Mesendoderm (in vitro differentiated cells): ENCODE measurements around the gene CACNB1.
"Not testable (repeated sequence)": the region's sequence is repeated elsewhere in the genome, so short reads cannot be mapped to it uniquely, and the experiment has no call there.

Source experiments
- DNase-seq: peaks from one replicate; pipeline ENCODE4 v3.0.0; 2013
- H2AK5ac ChIP-seq: 2 replicates; pipeline ENCODE4 v1.6.1; 2013; ENCODE audit warnings: low read length, inconsistent platforms
- H2BK120ac ChIP-seq: 2 replicates; pipeline ENCODE4 v1.6.1; 2013; ENCODE audit warnings: low read depth, mild to moderate bottlenecking, low read length, moderate library complexity, mixed read lengths
- H2BK15ac ChIP-seq: replicated peaks from 2 replicates; pipeline ENCODE4 v1.6.1; 2013; ENCODE audit warnings: low read depth, mild to moderate bottlenecking, moderate library complexity
- H2BK5ac ChIP-seq: 2 replicates; pipeline ENCODE4 v1.6.1; 2013; ENCODE audit warnings: low read length, inconsistent platforms
- H3K18ac ChIP-seq: 2 replicates; pipeline ENCODE4 v1.6.1; 2013; ENCODE audit warnings: mild to moderate bottlenecking, low read length, mixed read lengths
- H3K23ac ChIP-seq: one replicate; pipeline ENCODE4 v1.6.1; 2013; ENCODE audit warnings: low read length
- H3K27ac ChIP-seq: 2 replicates; pipeline ENCODE4 v1.5.1; 2013; ENCODE audit warnings: low read depth, mild to moderate bottlenecking, inconsistent platforms, low read length, moderate library complexity
- H3K27me3 ChIP-seq: 2 replicates; pipeline ENCODE4 v1.6.1; 2013; ENCODE audit warnings: low read length, control low read depth, mild to moderate bottlenecking, inconsistent platforms; ENCODE audit not compliant: insufficient read depth, poor library complexity
- H3K36me3 ChIP-seq: 2 replicates; pipeline ENCODE4 v1.6.1; 2013; ENCODE audit warnings: low read length, inconsistent platforms; ENCODE audit not compliant: control insufficient read depth, insufficient read depth
- H3K4ac ChIP-seq: one replicate; pipeline ENCODE4 v1.6.1; 2013; ENCODE audit warnings: low read depth, mild to moderate bottlenecking, low read length, moderate library complexity
- H3K4me1 ChIP-seq: 2 replicates; pipeline ENCODE4 v1.6.1; 2013; ENCODE audit warnings: low read depth, low read length, inconsistent platforms; ENCODE audit not compliant: control insufficient read depth
- H3K4me2 ChIP-seq: 2 replicates; pipeline ENCODE4 v1.6.1; 2013; ENCODE audit warnings: low read length
- H3K4me3 ChIP-seq: 2 replicates; pipeline ENCODE4 v1.5.1; 2013; ENCODE audit warnings: mild to moderate bottlenecking, low read length
- H3K56ac ChIP-seq: one replicate; pipeline ENCODE4 v1.6.1; 2013; ENCODE audit warnings: low read length
- H3K79me1 ChIP-seq: 2 replicates; pipeline ENCODE4 v1.6.1; 2013; ENCODE audit warnings: low read length, inconsistent platforms
- H3K79me2 ChIP-seq: 2 replicates; pipeline ENCODE4 v1.6.1; 2013; ENCODE audit warnings: mild to moderate bottlenecking, low read length; ENCODE audit not compliant: control insufficient read depth, insufficient read depth
- H3K9ac ChIP-seq: 2 replicates; pipeline ENCODE4 v1.6.1; 2013; ENCODE audit warnings: low read length, inconsistent platforms
- H4K5ac ChIP-seq: one replicate; pipeline ENCODE4 v1.6.1; 2013; ENCODE audit warnings: low read length
- H4K8ac ChIP-seq: one replicate; pipeline ENCODE4 v1.6.1; 2013; ENCODE audit warnings: low read depth, mild to moderate bottlenecking, control low read depth, low read length, moderate library complexity
- WGBS: extraction: QIAGEN DNeasy Blood & Tissue Kit; methylation state at CpG from one replicate; pipeline ENCODE4 v1.1.7; 2013; ENCODE audit warnings: low lambda C conversion rate, missing lambda C conversion rate; ENCODE audit not compliant: insufficient coverage; ENCODE audit errors: extremely low coverage; 5-methylcytosine and 5-hydroxymethylcytosine counted together

CACNB1 gene

DNA sequence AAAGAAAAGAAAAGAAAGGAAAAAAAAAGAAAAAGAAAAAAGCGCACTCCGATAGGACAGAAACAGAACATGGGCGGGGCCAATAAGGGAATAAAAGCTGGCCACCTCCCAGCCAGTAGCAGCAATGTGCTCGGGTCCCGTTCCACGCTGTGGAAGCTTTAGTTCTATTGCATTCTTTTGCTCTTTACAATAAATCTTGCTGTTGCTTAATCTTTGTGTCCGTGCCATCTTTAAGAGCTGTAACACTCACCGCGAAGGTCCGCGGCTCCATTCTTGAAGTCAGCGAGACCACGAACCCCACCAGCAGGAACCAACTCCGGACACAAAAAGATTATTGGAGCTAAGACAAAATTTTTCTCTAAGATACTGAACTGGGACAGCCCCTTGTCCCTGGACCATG lies 28.4 kb downstream of the CACNB1 start:
- Histone ChIP-seq H3K18ac (no peak overlapping the region), H3K9ac (no peak overlapping the region), H4K5ac (no peak overlapping the region), H3K4me1 (no peaks in the 10 kb centered on the region), H3K56ac (no peak overlapping the region), H3K79me1 (no peaks in the 10 kb centered on the region), H3K36me3 (no peaks in the 10 kb centered on the region), H2BK15ac (no peak overlapping the region), H3K27ac (no peak overlapping the region), H2BK120ac (no peak overlapping the region), H4K8ac (no peak overlapping the region), H2BK5ac (no peak overlapping the region), H3K4me2 (no peak overlapping the region), H2AK5ac (no peak overlapping the region), H3K23ac (no peak overlapping the region), H3K4ac (no peak overlapping the region), H3K27me3 (peaks cover 10% of the 10 kb centered on the region), H3K4me3 (no peak overlapping the region), H3K79me2 (no peaks in the 10 kb centered on the region)
- no peak for DNase-seq
- no CpG with 5 or more reads among the region's 14 CpGs for WGBS

GRCh38 chr17:39168503-39168902 lies 29.0 kb downstream of the CACNB1 start:
- not testable (repeated sequence) for H2BK120ac ChIP-seq, H4K5ac ChIP-seq, H2AK5ac ChIP-seq, H3K23ac ChIP-seq, H3K79me1 ChIP-seq, H2BK5ac ChIP-seq, H3K9ac ChIP-seq, H3K4ac ChIP-seq, H2BK15ac ChIP-seq, H3K56ac ChIP-seq, H3K36me3 ChIP-seq, H3K4me3 ChIP-seq, H3K4me2 ChIP-seq, H3K18ac ChIP-seq, H3K4me1 ChIP-seq, H3K27ac ChIP-seq, H3K79me2 ChIP-seq, DNase-seq, H4K8ac ChIP-seq
- peaks cover 10% of the 10 kb centered on the region for H3K27me3 ChIP-seq
- no CpG with 5 or more reads among the region's 10 CpGs for WGBS

DNA sequence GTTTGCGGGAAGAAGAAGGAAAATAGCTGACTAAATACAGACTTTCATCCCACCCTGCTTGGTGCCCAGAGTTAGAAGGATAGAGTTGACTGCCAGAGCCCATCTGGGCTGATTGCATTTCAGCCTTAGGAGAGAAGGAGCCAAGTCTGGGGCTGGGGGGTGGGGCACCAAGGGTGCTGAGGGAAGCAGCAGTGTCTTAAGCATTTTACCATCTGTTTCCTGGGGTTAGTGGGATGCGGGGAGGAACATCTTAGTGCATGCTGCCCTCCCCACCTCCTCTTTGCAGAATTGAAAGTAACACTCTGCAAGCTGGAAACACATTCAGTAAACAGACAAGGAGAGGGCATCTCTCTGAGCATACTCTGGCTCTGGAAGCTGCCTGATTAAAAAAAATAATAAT lies 30.0 kb downstream of the CACNB1 start:
- H2BK15ac ChIP-seq = no peak overlapping the region
- H4K5ac ChIP-seq = no peak overlapping the region
- no peak overlapping the region for H2BK5ac ChIP-seq
- no peak overlapping the region for H3K9ac ChIP-seq
- H3K18ac ChIP-seq = no peak overlapping the region
- no peaks in the 10 kb centered on the region for H3K79me1 ChIP-seq
- WGBS = no CpG with 5 or more reads among the region's 2 CpGs
- H3K4me3 ChIP-seq = no peak overlapping the region
- no peak overlapping the region for H4K8ac ChIP-seq
- H3K27ac ChIP-seq = no peak overlapping the region
- H3K27me3 ChIP-seq = peaks cover 10% of the 10 kb centered on the region
- no peak overlapping the region for H2BK120ac ChIP-seq
- no peak overlapping the region for H3K4me2 ChIP-seq
- H3K56ac ChIP-seq = no peak overlapping the region
- H3K4ac ChIP-seq = no peak overlapping the region
- no peaks in the 10 kb centered on the region for H3K4me1 ChIP-seq
- no peak overlapping the region for H2AK5ac ChIP-seq
- H3K23ac ChIP-seq = no peak overlapping the region
- DNase-seq = no peak
- no peaks in the 10 kb centered on the region for H3K36me3 ChIP-seq
- H3K79me2 ChIP-seq = no peaks in the 10 kb centered on the region

- no peak for DNase-seq
- no peak overlapping the region for H3K4me3 ChIP-seq
- WGBS = no CpG with 5 or more reads among the region's 7 CpGs
Observed at GRCh38 chr17:39166437-39167335, 30.8 kb downstream of the CACNB1 start.

GRCh38 chr17:39165841-39166349 lies 31.6 kb downstream of the CACNB1 start, which contains the start of gene ARL5C:
Gene ARL5C (minus strand): TSS chr17:39166161. CDS start chr17:39165760, 401 bp downstream.
- Histone ChIP-seq H3K27ac (no peak within 1 kb of the TSS), H3K9ac (peak within 1 kb of the TSS; percentile 62), H4K8ac (no peak within 1 kb of the TSS), H2BK120ac (no peak within 1 kb of the TSS), H3K79me1 (no peaks in the 10 kb centered on the region), H3K79me2 (no peaks in the 10 kb centered on the region), H3K36me3 (no peaks in the 10 kb centered on the region), H3K4me3 (peak within 1 kb of the TSS; percentile 46), H3K4me1 (no peaks in the 10 kb centered on the region), H2BK5ac (no peak within 1 kb of the TSS), H2BK15ac (no peak within 1 kb of the TSS), H2AK5ac (no peak within 1 kb of the TSS), H3K4me2 (peak within 1 kb of the TSS; percentile 90), H3K18ac (no peak within 1 kb of the TSS), H4K5ac (no peak within 1 kb of the TSS), H3K27me3 (peaks cover 10% of the 10 kb centered on the region), H3K56ac (peak within 1 kb of the TSS; percentile 89), H3K4ac (no peak within 1 kb of the TSS), H3K23ac (no peak within 1 kb of the TSS)
- DNase-seq = no peak
- WGBS = no CpG with 5 or more reads among the region's 17 CpGs

More at GRCh38 chr17:39166437-39167335, 30.8 kb downstream of the CACNB1 start:
- no peak overlapping the region for H3K4me2 ChIP-seq
- H2BK120ac ChIP-seq = no peak overlapping the region
- H2AK5ac ChIP-seq = no peak overlapping the region
- no peak overlapping the region for H3K56ac ChIP-seq
- peaks cover 10% of the 10 kb centered on the region for H3K27me3 ChIP-seq
- H3K4ac ChIP-seq = no peak overlapping the region
- H2BK15ac ChIP-seq = no peak overlapping the region
- H3K4me1 ChIP-seq = no peaks in the 10 kb centered on the region
- no peaks in the 10 kb centered on the region for H3K79me2 ChIP-seq
- no peak overlapping the region for H4K5ac ChIP-seq
- H3K18ac ChIP-seq = no peak overlapping the region
- no peak overlapping the region for H3K27ac ChIP-seq
- no peaks in the 10 kb centered on the region for H3K36me3 ChIP-seq
- H2BK5ac ChIP-seq = no peak overlapping the region
- H3K79me1 ChIP-seq = no peaks in the 10 kb centered on the region
- no peak overlapping the region for H4K8ac ChIP-seq
- no peak overlapping the region for H3K9ac ChIP-seq
- H3K23ac ChIP-seq = no peak overlapping the region
